Medulla oblongata (tissue), 1 donor: ENCODE data around the gene CCDC170.
"Not testable (repeated sequence)": the region's sequence is repeated elsewhere in the genome, so short reads cannot be mapped to it uniquely, and the experiment has no call there.

Experiments
- DNase-seq: peaks from one replicate; pipeline ENCODE4 v3.0.0-alpha.2; 2015; ENCODE audit errors: extremely low spot score

The CCDC170 gene

DNA sequence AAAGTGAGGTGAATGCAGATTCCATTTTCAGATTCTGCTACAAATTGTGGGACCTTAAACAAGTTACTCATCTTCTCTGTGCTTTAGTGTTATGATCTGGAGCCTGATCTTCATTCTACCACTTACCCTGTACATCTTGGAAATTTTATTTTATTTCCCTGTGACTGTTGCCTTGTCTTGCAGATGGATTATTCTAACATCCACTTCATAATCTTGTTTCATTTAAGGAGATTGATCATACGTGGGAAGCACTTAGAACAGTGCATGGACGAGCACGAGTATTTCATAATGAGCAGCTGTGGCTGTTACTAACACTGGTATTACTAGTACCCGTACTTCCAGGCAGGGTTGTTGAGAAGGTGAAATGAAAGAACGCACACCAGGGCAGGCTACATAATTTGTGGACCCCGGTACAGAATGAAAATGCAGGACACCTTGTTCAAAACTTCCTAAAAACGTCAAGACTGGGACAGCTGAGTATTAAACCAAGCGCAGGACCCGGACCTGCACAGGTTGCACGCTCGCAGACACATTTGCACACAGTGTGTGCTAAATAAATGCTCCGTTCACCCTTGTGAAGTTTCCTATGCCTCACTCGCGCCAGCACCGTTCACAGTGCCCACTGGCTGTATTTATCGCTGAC lies 535 bp upstream of the CCDC170 start:
- no peak for DNase-seq

DNA sequence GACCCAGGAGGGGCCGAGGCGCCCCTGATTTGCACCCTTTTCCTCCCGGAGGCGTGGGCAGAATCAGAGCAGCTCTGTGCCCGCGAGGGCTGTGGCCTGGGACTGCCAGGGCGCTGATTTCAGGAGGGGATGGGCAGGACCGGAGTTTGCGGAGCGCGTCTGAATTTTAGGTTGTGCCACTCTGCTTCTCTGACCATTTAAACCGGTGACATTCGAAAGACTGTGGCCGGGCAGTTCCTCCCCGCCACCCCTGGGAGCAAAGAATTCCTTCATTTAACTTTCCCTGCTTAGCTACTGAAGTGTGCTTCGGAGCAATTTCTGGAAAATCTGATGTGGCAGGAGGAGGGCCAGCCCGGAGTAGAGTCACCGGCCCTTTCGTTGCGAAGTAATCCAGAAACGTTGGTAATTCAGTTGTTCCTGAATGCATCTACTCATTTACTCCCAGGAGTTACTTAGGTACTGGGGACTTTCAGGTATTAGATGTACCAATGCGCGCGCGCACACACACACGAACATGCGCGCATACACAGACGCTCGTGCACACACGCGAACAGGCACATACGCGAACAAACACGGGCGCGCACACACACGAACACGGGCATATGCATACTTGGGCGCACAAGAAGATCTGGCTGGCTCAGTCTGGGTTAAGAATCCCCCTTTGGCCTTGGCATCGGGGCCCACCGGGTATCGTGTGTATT lies 568 bp downstream of the CCDC170 start:
- DNase-seq, result no peak

DNA sequence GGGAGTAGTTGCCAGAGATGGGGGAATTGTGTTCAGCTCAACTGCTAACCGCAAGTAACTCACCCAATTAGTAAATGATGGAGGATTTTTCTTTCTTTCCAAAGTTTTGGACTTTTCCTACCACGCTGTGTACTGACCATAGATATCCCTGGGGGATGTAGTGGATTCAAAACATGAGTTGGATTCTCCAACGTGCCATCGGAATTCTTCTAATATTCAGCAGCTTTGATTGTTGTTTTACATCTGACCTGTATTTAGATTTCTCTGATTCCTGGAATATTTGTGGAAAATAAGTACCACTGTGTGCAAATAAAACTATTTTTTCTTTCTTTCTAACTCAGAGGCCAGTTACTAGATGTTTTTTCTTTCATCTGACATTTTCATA lies 1.1 kb downstream of the CCDC170 start:
- no peak for DNase-seq

DNA sequence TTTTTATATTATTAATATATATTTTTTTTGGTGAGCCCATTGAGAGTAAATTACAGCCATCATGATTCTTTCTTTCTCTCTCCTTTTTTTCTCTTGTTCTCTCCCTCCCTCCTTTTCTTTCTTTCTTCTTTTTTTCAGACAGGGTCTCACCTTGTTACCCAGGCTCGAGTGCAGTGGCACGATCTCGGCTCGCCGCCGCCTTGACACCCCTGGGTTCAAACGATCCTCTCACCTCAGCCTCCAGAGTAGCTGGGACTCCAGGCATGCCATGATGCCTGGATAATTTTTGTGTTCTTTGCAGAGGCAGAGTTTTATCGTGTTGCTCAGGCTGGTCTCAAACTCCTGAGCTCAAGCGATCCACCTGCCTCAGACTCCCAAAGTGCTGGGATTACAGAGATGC lies 1.6 kb downstream of the CCDC170 start:
- no peak for DNase-seq

DNA sequence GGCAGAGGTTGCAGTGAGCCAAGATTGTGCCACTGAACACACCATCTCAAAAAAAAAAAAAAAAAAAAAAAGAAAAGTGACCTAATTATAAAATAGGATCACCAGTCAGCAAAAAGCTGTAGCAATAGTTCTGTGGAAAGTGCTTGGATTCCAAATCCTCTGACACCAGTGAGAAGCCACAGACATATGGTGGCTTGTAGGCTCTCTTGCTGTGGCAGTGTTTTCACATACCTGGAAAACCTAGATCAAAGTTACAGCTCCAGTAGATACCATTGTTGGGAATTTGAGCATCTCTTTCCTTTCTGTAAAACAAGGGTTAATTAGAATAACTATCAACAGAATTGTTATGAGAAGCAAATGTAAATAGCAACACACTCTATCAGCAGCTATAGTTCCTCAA lies 4.1 kb downstream of the CCDC170 start:
- DNase-seq, result no peak

DNA sequence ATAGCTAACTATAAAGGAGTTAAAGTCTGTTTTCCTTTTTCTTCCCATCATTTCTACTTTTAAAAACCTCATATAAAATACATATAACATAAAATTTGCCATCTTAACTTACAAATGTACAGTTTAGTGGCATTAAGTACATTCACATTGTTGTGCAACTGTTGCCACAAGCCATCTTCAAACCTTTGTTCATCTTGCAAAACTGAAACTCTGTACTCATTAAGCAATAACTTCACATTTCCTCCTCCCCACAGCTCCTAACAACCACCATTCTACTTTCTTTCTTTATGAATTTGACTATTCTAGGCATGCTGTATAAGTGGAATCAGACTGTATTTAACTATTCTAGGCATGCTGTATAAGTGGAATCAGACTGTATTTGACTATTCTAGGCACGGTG lies 4.5 kb downstream of the CCDC170 start:
- DNase-seq, result no peak

DNA sequence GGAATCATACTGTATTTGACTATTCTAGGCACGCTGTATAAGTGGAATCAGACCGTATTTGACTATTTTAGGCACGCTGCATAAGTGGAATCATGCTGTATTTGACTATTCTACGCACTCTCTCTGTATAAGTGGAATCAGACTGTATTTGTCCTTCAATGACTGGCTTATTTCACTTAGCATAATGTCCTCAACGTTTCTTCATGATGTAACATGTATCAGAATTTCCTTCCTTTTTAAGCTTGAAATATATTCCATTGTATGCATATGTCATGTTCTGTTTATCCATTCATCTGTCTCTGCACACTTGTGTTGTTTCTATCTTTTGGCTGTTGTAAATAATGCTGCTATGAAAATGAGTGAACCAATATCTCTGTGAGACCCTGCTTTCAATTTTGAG lies 5.7 kb downstream of the CCDC170 start:
- DNase-seq, result no peak

DNA sequence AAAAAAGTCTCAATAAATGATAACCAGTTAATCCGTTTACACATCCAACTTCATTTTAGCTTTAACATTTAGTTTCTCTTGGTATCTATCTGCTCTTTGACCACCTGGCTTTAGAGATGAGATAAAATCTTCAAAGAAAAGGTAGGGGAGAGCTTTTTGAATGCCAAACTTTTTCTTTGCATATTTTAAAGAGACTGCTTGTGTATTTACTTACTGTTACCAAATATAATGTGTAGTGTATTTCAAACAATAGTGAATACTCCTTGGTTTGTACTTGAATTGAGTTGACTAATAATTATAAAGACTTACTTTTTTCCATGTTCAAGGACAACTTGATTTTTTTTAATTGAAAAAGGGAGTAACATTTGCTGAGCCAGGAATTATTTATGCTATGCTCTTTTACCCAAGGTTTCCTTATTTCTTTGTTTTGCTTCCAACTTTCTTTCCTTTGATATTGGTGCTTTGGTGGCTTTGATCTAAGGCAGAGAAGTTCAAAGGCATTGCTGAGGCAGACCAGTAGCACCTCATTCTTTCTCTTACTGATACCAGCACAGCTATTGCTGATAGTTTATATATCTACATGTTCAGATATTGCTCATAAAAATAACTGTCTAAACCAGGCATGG lies 7.8 kb downstream of the CCDC170 start:
- no peak for DNase-seq

DNA sequence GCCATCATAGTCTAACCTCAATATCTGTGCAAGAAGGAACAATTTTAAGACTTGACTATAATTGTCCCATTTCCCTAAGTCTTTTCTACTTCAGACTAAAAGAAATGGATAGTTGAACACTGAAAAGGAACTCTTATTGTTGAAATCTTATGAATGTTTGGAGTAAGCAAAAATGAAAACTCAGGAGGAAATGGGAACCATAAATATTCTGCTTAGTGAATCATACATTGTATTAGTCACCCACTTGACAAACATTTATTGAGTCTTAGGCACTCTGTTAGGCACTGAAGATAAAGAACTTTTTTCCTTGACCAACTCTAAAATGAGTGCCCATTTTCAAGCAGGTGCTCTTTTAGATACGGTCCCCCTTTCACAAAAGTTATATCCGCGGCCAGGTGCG lies 8.7 kb downstream of the CCDC170 start:
- DNase-seq, result no peak

DNA sequence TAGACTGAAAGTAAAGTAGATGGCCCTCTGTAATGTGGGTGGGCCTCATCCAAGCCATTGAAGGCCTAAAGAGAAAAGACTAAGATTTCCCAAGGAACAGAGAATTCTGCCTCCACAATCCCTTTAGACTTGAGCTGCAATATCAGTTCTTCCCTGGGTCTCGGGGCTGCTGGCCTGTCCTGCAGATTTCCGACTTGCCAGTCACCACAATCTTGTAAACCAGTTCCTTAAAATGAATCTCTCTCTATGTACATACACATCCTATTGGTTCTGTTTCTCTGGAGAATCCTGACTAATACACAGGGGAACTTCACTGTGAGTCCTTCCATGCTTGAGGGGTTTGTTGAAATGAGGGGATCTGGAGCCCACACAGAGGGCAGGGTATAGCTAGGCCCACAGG lies 12.9 kb downstream of the CCDC170 start:
- DNase-seq, result no peak

DNA sequence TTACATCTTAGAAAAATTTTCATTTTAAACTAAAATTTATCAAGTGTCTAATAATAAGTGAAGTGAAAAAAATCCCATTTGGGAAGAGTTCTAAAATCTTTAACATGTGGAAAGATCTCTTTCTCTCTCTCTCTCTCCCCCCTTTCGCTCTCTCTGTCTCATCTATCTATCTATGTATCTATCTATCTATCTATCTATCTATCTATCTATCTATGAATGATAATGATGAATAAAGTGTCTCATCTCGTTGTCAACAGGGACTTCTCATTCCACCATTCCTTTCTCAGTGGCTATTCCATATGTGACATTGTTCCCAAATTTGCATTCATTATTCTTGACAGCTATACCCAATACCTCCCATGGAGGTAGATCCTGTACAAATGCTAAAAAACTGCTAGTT lies 15.2 kb downstream of the CCDC170 start:
- DNase-seq, result no peak

DNA sequence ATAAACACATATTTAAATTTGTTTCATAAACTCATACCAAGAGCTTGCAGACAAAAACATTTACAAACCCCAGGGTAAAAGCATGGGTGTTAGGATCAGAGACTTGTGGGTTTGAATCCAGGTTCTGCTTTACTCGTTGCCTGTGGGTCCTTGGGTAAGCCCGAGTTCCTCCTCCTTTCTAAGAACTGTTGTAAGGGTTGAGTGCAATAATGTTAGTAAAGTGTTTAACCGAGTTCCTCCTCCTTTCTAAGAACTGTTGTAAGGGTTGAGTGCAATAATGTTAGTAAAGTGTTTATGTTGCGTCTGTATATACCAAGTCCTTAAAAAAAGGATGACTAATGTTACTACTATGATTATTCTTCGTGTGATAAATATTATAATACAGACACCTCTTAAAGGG lies 18.7 kb downstream of the CCDC170 start:
- no peak for DNase-seq

DNA sequence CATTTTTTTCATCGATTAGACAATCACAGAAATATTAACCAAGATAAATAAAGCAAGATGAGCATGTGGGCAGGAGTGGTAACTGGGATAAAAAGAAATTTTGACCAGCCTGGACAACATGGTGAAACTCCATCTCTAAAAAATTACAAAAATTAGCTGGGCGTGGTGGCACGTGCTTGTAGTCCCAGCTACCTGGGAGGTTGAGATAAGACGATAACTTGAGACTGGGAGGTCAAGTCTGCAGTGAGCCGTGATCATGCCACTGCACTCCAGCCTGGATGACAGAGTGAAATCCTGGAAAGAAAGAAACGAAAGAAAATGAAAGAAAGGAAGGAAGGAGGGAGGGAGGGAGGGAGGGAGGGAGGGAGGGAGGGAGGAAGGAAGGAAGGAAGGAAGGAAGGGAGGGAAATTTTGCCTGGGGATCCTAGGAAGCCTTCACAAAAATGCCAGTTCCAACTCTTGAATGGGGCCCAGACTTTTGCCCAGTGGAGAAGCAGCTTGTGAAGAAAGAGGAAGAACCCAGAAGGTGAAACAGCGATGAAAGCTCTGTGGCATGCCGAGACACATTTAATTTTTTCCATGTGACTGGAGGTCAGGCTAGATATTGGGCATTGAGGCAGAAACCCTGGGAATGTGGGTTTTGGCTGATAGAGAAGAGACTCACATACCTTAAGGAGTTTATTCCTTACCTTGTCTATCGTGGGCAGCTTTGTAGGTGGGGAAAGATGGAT lies 20.3 kb downstream of the CCDC170 start:
- no peak for DNase-seq

DNA sequence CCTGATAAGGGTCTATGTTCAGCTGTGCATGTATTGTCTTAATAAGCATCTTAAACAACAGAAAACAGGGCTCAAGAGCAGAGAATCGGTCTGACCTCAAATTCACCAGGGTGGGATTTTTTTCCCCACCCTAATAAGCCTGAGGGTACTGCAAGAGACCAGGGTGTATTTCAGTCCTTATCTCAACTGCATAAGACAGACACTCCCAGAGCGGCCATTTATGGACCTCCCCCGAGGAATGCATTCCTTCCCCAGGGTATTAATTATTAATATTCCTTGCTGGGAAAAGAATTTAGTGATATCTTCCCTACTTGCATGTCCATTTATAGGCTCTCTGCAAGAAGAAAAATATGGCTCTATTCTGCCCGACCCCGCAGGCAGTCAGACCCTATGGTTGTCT lies 25.2 kb downstream of the CCDC170 start:
- not testable (repeated sequence) for DNase-seq

DNA sequence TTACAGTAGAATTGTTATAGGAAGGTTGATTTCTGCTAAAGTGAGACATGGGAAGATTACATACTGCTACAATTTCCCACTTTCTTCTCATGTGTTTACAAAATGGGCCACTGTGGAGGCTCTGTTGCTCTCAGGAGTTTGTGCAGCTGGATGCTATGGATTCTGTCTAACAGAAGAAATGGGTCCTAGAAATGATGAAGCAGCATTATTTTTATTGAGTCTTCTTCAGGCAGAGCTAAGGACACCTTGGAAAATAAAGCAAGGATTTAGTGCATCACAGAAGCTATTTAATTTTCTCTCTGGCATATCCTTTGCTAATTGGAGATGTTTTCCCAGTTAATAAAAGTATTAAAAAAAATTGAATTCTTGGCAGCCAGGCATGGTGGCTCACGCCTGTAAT lies 29.2 kb downstream of the CCDC170 start:
- DNase-seq, result no peak

DNA sequence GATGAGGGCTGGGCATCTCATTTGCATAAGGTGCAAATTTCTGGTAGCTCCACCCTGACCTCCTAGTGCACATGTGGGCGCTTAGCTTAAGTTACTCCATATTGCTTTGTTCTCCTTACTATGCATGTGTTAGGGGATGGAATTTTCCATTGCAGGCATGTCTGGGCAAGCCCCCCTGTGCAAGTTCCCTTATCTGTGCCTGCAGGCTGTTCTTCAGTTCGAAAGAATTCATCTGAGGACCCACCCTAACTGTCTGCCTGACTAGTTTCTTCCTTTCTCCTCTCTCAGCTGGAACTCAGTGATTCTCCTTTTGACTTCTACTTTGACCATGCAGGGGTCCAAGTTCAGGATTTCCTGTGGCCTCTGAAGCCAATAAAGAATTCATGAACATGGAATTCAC lies 30.2 kb downstream of the CCDC170 start:
- DNase-seq, result no peak

DNA sequence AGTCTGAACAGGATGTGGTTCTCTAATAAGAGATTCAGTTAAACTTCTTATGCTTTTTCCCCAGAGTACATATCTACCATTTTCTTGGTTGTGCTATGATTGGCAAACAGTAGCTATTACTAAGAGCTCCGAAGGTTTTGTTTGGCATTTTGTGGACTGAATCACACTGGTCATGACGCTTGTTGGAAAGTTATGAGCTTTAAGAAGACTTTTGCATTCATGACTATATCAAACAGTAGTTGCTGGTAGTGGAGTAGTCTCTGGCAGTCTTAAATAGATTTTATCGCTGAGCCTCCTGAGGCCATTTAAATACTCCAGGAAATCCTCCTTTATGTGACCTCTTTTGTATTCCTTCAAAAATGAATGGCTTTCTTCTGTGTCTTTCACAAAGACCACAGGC lies 40.8 kb downstream of the CCDC170 start:
- DNase-seq, result no peak

DNA sequence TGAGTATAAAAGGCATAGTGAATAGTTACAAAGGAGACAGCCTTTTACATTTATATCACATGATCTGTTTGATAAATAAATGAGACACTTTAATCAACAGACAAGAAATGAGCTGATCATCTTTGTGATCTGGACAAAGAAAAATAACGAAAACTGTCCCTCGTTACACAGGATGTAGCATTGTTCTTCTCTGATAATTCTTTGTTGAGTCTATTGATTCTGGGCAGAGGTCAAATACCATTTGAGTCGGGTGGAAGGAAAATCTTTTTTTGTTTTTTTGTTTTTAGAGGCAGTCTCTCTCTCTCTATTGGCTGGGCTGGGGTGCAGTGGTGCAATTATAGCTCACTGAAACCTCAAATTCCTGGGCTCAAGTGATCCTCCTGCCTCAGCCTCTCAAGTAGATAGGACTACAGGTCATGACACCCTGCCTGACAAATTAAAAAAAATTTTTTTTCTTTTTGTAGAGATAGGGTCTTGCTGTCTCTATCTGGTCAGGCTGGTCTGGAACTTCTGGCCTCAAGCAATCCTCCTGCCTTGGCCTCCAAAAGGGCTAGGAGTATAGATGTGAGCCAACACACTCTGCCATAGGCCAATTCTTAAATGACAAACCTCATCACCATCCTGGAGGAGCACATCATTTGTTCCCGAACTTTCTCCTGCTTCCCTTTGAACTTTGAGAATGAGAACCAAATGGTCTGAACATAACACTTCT lies 41.8 kb downstream of the CCDC170 start:
- DNase-seq, result no peak

DNA sequence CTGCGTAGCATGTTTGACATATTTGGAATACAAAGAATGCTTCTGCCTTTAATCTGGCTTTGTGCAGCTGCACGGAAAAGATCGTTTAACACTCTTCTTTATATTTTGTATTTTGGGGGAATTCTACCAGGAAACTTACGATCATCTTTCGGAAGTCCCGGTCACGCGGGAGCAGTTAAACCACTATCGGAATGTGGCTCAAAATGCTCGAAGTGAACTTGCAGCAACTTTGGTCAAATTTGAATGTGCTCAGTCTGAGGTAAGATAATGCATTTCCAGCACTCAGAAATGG lies 42.3 kb downstream of the CCDC170 start:
- no peak for DNase-seq

DNA sequence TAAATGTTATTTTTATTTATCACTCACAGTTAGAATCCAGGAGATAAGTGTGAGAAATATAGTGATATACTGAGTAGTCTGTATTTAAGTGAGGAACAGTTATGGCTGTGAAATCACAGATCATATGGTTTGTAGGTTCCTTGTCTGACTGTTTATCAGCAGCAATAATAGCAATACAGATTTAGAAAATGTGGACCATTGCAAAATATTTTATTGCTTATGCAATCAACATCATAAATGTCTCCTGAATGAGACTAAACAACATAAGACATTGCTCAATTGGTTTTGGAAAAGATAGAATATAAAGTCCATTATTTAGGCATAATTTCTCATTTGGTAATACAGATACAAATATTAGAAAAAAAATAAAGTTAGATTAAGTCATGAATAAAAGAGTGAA lies 43.7 kb downstream of the CCDC170 start:
- no peak for DNase-seq

DNA sequence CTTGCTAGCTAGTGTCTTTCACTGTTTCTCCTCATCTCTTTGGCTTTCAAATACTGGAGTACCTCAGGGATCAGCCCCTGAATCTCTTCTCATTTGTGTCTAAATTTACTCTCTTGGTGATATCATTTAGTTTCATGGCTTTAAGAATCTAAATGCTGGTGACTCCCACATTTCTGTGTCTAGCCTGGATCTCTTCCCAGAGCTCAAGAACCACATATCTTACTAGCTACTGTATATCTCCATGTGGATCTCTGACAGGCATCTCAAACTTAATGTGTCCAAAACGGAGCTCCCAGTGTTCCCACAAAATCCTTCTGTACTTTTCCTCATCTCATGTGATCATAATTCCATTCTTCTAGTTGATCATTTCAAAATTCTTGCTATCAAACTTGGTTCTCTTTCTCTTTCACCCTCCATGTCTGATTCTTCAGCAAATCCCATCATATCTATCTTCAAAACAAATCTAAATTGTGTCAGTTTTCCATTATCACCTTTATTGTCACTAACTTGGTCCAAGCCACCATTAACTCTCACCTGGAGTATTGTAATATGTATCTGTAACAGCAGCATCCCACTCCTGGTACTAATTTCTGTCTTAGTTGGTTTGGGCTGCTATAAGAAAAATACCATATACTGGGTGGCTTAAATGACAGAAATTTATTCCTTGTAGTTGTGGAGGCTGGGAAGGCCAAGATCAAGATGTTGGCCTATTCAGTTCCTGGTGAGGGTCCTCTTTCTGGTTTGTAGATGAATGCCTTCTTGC lies 45.9 kb downstream of the CCDC170 start:
- DNase-seq, result no peak

DNA sequence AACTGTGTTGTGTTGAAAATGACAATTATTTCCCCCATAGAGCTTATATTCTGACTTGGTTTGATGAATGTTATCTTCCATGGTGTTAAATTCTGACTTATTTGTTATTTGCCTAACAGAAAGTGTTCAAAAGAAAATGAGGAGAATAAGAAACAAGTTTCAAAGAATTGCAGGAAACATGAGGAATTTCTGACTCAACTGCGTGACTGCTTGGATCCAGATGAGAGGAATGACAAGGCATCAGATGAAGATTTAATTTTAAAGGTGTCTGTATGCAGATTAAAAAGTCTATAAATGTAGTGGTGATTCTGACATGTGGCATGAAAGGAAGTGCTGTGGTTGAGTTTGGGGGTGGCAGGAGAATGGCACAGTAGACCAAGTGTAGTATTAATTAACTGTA lies 50.6 kb downstream of the CCDC170 start:
- DNase-seq, result no peak
